GM10266 (cell line): ENCODE measurements around the gene SKOR1.

Source experiments
- DNase-seq: peaks from one replicate; pipeline ENCODE4 v3.0.0; 2012; ENCODE audit errors: extremely low spot score
- CTCF ChIP-seq: IDR thresholded peaks from 2 replicates; pipeline ENCODE4 v1.5.1; 2012; ENCODE audit warnings: mild to moderate bottlenecking, low read depth; ENCODE audit not compliant: control insufficient read depth, insufficient read depth; ENCODE audit errors: missing control alignments

The SKOR1 gene

GRCh38 chr15:67849538-67849937, 24.2 kb downstream of the SKOR1 start:
- TF ChIP-seq CTCF, result no peak

GRCh38 chr15:67850336-67850735, 25.0 kb downstream of the SKOR1 start:
- DNase-seq, result no peak
- no peak for TF ChIP-seq CTCF

More at GRCh38 chr15:67849538-67849937, 24.2 kb downstream of the SKOR1 start:
- no peak for DNase-seq

GRCh38 chr15:67850994-67851571, 25.8 kb downstream of the SKOR1 start:
- no peak for DNase-seq

GRCh38 chr15:67852418-67852817, 27.1 kb downstream of the SKOR1 start:
- DNase-seq, result no peak
- no peak for TF ChIP-seq CTCF

More at GRCh38 chr15:67850994-67851571, 25.8 kb downstream of the SKOR1 start:
- no peak for TF ChIP-seq CTCF

GRCh38 chr15:67853454-67853853, 28.1 kb downstream of the SKOR1 start:
- no peak for TF ChIP-seq CTCF
- DNase-seq, result no peak

- DNase-seq, result no peak
- no peak for TF ChIP-seq CTCF
Observed at GRCh38 chr15:67854358-67854757, 29.0 kb downstream of the SKOR1 start.

GRCh38 chr15:67855842-67856241, 30.5 kb downstream of the SKOR1 start:
- no peak for DNase-seq
- TF ChIP-seq CTCF, result no peak
